K562 (cell line): ENCODE results near the gene TACC3. TPM values are rescaled to one million over a fixed set of nuclear protein-coding genes. Genes with fewer than 3 reads are reported as not detected.

Experiments
- ATAC-seq: fragments of 200-7000 bp; cut with Tn5 transposase; 3 replicates; pipeline ENCODE4 v1.9.1; 2020; ENCODE audit warnings: moderate library complexity
- BruUV-seq: library from RNA; stranded (reverse); fragments of 400-500 nt; replicated peaks from 2 replicates; lab custom pipeline; 2021; lab: Mats Ljungman, UMichigan
- CTCF ChIA-PET: fragments of 300-600 bp; formaldehyde crosslinking; extraction: SDS; loops from one replicate; lab custom pipeline; 2021; ENCODE audit warnings: low intra/inter-chr PET ratio; lab: Yijun Ruan, JAX
- POLR2A ChIA-PET: fragments of 300-600, 350-650 bp; sonication (Branson Sonifier 250); formaldehyde crosslinking; extraction: SDS; loops from one replicate; lab custom pipeline; 2021; ENCODE audit warnings: antibody characterized with exemption, inconsistent platforms; lab: Yijun Ruan, JAX
- DNase-seq, 4 experiments: peaks; one replicate each; pipeline versions ENCODE4 v3.0.0 to v3.0.0-alpha.2; 2011 to 2018; ENCODE audit warnings: low spot score in 3 of 4, mixed read lengths in 3 of 4; ENCODE audit errors: extremely low read depth in 1 of 4
- FAIRE-seq: peaks from 2 replicates; lab custom pipeline; 2011; peaks lifted over from hg19 to GRCh38; lab: Jason Lieb, UNC
- H2AFZ ChIP-seq: 2 replicates; pipeline ENCODE4 v1.6.0; 2011; ENCODE audit warnings: low read depth, low read length, control low read depth, inconsistent platforms
- H3K27ac ChIP-seq: fragments of 200-600 bp; 3 replicates; pipeline ENCODE4 v1.8.0; 2011; ENCODE audit warnings: low read depth, mild to moderate bottlenecking, control low read depth, inconsistent platforms, low read length, moderate library complexity, mixed read lengths; ENCODE audit errors: extremely low read depth
- H3K27me3 ChIP-seq, 2 experiments: fragments of 300-600 bp in 1 of 2; 2 replicates in 1 of 2; 3 replicates in 1 of 2; pipeline versions ENCODE4 v1.6.0 to v1.8.0; 2011; ENCODE audit warnings: inconsistent platforms in 2 of 2, low read length in 2 of 2, mild to moderate bottlenecking in 1 of 2, mixed read lengths in 1 of 2, moderate library complexity in 1 of 2; ENCODE audit not compliant: control insufficient read depth in 2 of 2, insufficient read depth in 2 of 2
- H3K36me3 ChIP-seq: fragments of 300-600 bp; 3 replicates; pipeline ENCODE4 v1.8.0; 2011; ENCODE audit warnings: mild to moderate bottlenecking, low read length, inconsistent platforms; ENCODE audit not compliant: control insufficient read depth, insufficient read depth
- H3K4me1 ChIP-seq, 2 experiments: fragments of 200-600 bp in 1 of 2; replicated peaks in 1 of 2; 2 replicates in 1 of 2; 3 replicates in 1 of 2; pipeline versions ENCODE4 v1.5.1 to v1.8.0; 2011; ENCODE audit warnings: inconsistent platforms in 2 of 2, low read length in 2 of 2, mild to moderate bottlenecking in 1 of 2, mixed read lengths in 1 of 2, moderate library complexity in 1 of 2; ENCODE audit not compliant: control insufficient read depth in 2 of 2, insufficient read depth in 2 of 2
- H3K4me2 ChIP-seq: 2 replicates; pipeline ENCODE4 v1.6.1; 2011; ENCODE audit warnings: low read length, control low read depth, inconsistent platforms, mixed read lengths; ENCODE audit not compliant: insufficient read depth
- H3K4me3 ChIP-seq: fragments of 200-600 bp; sonication (generic), shearing (Covaris generic); 2 replicates; pipeline ENCODE4 v1.5.1; 2016; ENCODE audit warnings: control low read depth, inconsistent platforms
- H3K79me2 ChIP-seq: fragments of 200-600 bp; 3 replicates; pipeline ENCODE4 v1.8.0; 2011; ENCODE audit warnings: low read length, inconsistent platforms; ENCODE audit not compliant: control insufficient read depth, insufficient read depth
- H3K9ac ChIP-seq, 2 experiments: 2 replicates each; pipeline versions ENCODE4 v1.6.0 to v1.6.1; 2011; ENCODE audit warnings: low read depth in 2 of 2, low read length in 2 of 2, control low read depth in 1 of 2, inconsistent platforms in 1 of 2, mild to moderate bottlenecking in 1 of 2, mixed read lengths in 1 of 2; ENCODE audit not compliant: insufficient read depth in 1 of 2
- H3K9me1 ChIP-seq: one replicate; pipeline ENCODE4 v1.6.0; 2011; ENCODE audit warnings: inconsistent platforms, mild to moderate bottlenecking, low read length, moderate library complexity; ENCODE audit not compliant: control insufficient read depth, insufficient read depth
- H3K9me3 ChIP-seq: replicated peaks from 2 replicates; pipeline ENCODE4 v1.5.1; 2011; ENCODE audit warnings: low read depth, low read length, inconsistent platforms; ENCODE audit not compliant: control insufficient read depth, insufficient read depth
- H4K20me1 ChIP-seq: replicated peaks from 2 replicates; pipeline ENCODE4 v1.6.1; 2011; ENCODE audit warnings: low read length, inconsistent platforms, mixed read lengths; ENCODE audit not compliant: control insufficient read depth, insufficient read depth
- ATF1 ChIP-seq, 2 experiments: fragments of 450-650 bp in 1 of 2; IDR thresholded peaks; 2 replicates each; pipeline ENCODE4 v1.6.1; 2016; ENCODE audit warnings: missing compliant biosample characterization in 1 of 2, missing genetic modification characterization in 1 of 2
- BCOR ChIP-seq: fragments of 450-650 bp; IDR thresholded peaks from 2 replicates; pipeline ENCODE4 v1.6.1; 2016
- KAT7 ChIP-seq: sonication (generic); formaldehyde crosslinking; IDR thresholded peaks from 2 replicates; pipeline ENCODE4 v1.8.0; 2022; ENCODE audit warnings: missing genetic modification reagents, mild to moderate bottlenecking, borderline replicate concordance
- POLR2AphosphoS5 ChIP-seq: IDR thresholded peaks from 2 replicates; pipeline ENCODE4 v1.6.1; 2011; ENCODE audit warnings: mild to moderate bottlenecking, low read depth, low read length, moderate library complexity; ENCODE audit not compliant: control insufficient read depth, insufficient read depth
- POLR2G ChIP-seq: fragments of 200-400 bp; formaldehyde crosslinking; IDR thresholded peaks from 2 replicates; pipeline ENCODE4 v1.6.1; 2017; ENCODE audit warnings: low read depth, mild to moderate bottlenecking, antibody characterized with exemption, low read length, moderate library complexity
- RBFOX2 ChIP-seq: fragments of 200-400 bp; formaldehyde crosslinking; IDR thresholded peaks from 2 replicates; pipeline ENCODE4 v1.6.1; 2017; ENCODE audit warnings: low read depth, mild to moderate bottlenecking, low read length, moderate library complexity
- SMC3 ChIP-seq: conservative IDR thresholded peaks from 2 replicates; pipeline ENCODE4 v1.6.1; 2011; ENCODE audit warnings: low read depth, low read length, improper control_type of control experiment; ENCODE audit not compliant: insufficient read depth
- SUPT5H ChIP-seq: fragments of 450-650 bp; IDR thresholded peaks from 2 replicates; pipeline ENCODE4 v1.6.1; 2016
- U2AF1 ChIP-seq: fragments of 200-400 bp; formaldehyde crosslinking; optimal IDR thresholded peaks from 2 replicates; pipeline ENCODE3; 2017; ENCODE audit warnings: mild to moderate bottlenecking, low read depth, low read length, moderate library complexity
- ZBTB17 ChIP-seq: fragments of 450-650 bp; formaldehyde crosslinking; IDR thresholded peaks from 2 replicates; pipeline ENCODE4 v1.4.0; 2020; ENCODE audit warnings: mild to moderate bottlenecking
- ZNF253 ChIP-seq: fragments of 250-450 bp; sonication (Bioruptor Pico); conservative IDR thresholded peaks from 2 replicates; pipeline ENCODE4 v1.6.1; 2021; ENCODE audit warnings: mild to moderate bottlenecking
- WGBS: fragments of 100-300 bp; shearing (Covaris generic); methylation state at CpG from one replicate; pipeline ENCODE4 v1.1.6; 2016; ENCODE audit warnings: low coverage, mixed read lengths; ENCODE audit not compliant: insufficient coverage; ENCODE audit errors: missing lambda C conversion rate; 5-methylcytosine and 5-hydroxymethylcytosine counted together
- in situ Hi-C: fragments of 300-500 bp; cut with MboI; formaldehyde crosslinking; loops from 4 replicates; pipeline ENCODE4 v1.15.0; 2018; ENCODE audit warnings: inconsistent platforms, mixed read lengths
- intact Hi-C: fragments of 100-400 bp; cut with micrococcal nuclease; formaldehyde crosslinking; loops from 2 replicates; pipeline ENCODE4 v1.14.2; 2022
- polyA plus RNA-seq, 8 experiments: library from polyadenylated mRNA; depleted of rRNA in 4 of 8; stranded (reverse) in 5 of 8; unstranded in 3 of 8; fragments of >200 nt; fragmentation: Nextera tagmentation in 2 of 8; fragmentation: Illumina TruSeq in 1 of 8; extraction: Ambion mirVana in 2 of 8; extraction: Trizol in 1 of 8; gene quantifications; 2 replicates each; pipeline versions ENCODE4 v1.2.1 to v1.2.3, GENCODE V29; 2011 to 2014; ENCODE audit warnings: inconsistent platforms in 1 of 8, missing spikeins in 1 of 8
- total RNA-seq, 7 experiments: library from RNA; depleted of rRNA in 6 of 7; stranded (reverse); fragments of >200 nt in 6 of 7; fragmentation: Illumina TruSeq in 2 of 7; extraction: Trizol in 2 of 7; gene quantifications; 2 replicates each; pipeline versions ENCODE4 v1.2.1 to v1.2.3, GENCODE V29; 2011 to 2021; ENCODE audit warnings: low replicate concordance in 1 of 7
- TF ChIP-seq, protein P1 (sequence below): sonication (generic); formaldehyde crosslinking; IDR thresholded peaks from 2 replicates; pipeline ENCODE4 v1.4.0; 2020; ENCODE audit warnings: mild to moderate bottlenecking, missing genetic modification reagents
- TF ChIP-seq, protein P2 (sequence below): sonication (generic); formaldehyde crosslinking; IDR thresholded peaks from 2 replicates; pipeline ENCODE4 v1.8.1; 2022; ENCODE audit warnings: missing genetic modification reagents
- TF ChIP-seq, protein P3 (sequence below): fragments of 200-800 bp; sonication (Bioruptor generic); IDR thresholded peaks from 2 replicates; pipeline ENCODE4 v1.6.1; 2017; ENCODE audit warnings: missing genetic modification characterization, missing compliant biosample characterization
- TF ChIP-seq, protein P4 (sequence below): fragments of 450-650 bp; formaldehyde crosslinking; IDR thresholded peaks from 2 replicates; pipeline ENCODE4 v1.4.0; 2020; ENCODE audit warnings: mild to moderate bottlenecking, mixed read lengths
- TF ChIP-seq, protein P5 (sequence below): fragments of 250-450 bp; sonication (Bioruptor Pico); IDR thresholded peaks from 2 replicates; pipeline ENCODE4 v1.8.0; 2022; ENCODE audit warnings: moderate library complexity, mild to moderate bottlenecking, inconsistent platforms

The TACC3 gene
- total and polyA plus RNA-seq, 9 of the 15 experiments (the other 6 are each of a cell fraction or from before 2014, with no cell fraction given) = 1.9 to 122 (median 55.6) TPM

DNA sequence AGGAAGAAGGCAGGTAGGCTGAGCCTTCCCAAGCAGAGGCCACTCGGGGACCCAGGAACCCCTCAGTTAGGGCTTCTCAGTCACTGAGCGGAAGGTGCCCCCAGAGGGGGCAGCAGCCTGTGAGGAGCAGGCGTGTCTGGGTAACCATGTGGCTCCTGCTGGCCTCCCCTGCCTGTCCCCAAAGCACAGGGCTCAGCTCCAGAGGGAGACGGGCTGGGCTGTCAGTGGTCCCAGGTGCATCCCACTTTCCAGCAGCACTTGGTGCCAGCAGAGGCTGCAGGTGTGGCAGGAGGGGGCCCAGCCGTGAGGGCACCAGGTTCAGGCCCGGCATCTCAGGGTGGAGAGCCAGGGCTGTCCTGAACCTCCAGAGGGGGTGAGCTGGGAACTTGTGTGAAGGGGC, 22.7 kb downstream of the TACC3 start:
- Histone ChIP-seq H4K20me1 (no peaks in the 10 kb centered on the region), H3K4me1 (peaks cover 0 to 57% of the 10 kb centered on the region in 2 experiments; a peak in 2 of 5 replicates), H3K4me3 (no peak overlapping the region), H3K9me3 (no peaks in the 10 kb centered on the region), H2AFZ (no peak overlapping the region), H3K79me2 (no peaks in the 10 kb centered on the region), H3K27ac (no peak overlapping the region), H3K36me3 (peaks cover 60% of the 10 kb centered on the region; the same call in 2 of the 3 replicates), H3K9ac (peak overlapping the region in 1 of 2 experiments; percentile 58; a peak in 1 of 4 replicates), H3K27me3 (no peaks in the 10 kb centered on the region), H3K9me1 (no peaks in the 10 kb centered on the region), H3K4me2 (no peak overlapping the region)
- WGBS = 88% methylated on average over 5 of the region's 6 CpGs
- ATAC-seq = no peak
- BruUV-seq = no TSS peak
- in situ Hi-C loops = loop anchor here (5.0 kb wide), 2 partner anchors 68 to 148 kb away; no protein-coding TSS in a partner anchor
- CTCF ChIA-PET = no interaction called here
- intact Hi-C loops = no loop called here
- FAIRE-seq = no peak
- DNase-seq = no peak
- POLR2A ChIA-PET = interaction anchor here (0.6 to 1.4 kb wide), 3 partner anchors 11 to 969 kb away, joined by 3 to 4 read pairs (median 3); no protein-coding TSS in a partner anchor
- no peak for TF ChIP-seq U2AF1
- TF ChIP-seq ZNF253 (CRISPR knock-in tag) = no peak
- no peak for TF ChIP-seq ATF1 (CRISPR knock-in tag; IDR thresholded peaks at IDR 0.05)
- no peak for TF ChIP-seq ATF1 (tag; IDR thresholded peaks at IDR 0.05)
- no peak for TF ChIP-seq BCOR
- peak; percentile 74 for TF ChIP-seq POLR2G
- peak; percentile 43; the same call in 1 of the 2 replicates for TF ChIP-seq RBFOX2
- TF ChIP-seq, protein P1, sequence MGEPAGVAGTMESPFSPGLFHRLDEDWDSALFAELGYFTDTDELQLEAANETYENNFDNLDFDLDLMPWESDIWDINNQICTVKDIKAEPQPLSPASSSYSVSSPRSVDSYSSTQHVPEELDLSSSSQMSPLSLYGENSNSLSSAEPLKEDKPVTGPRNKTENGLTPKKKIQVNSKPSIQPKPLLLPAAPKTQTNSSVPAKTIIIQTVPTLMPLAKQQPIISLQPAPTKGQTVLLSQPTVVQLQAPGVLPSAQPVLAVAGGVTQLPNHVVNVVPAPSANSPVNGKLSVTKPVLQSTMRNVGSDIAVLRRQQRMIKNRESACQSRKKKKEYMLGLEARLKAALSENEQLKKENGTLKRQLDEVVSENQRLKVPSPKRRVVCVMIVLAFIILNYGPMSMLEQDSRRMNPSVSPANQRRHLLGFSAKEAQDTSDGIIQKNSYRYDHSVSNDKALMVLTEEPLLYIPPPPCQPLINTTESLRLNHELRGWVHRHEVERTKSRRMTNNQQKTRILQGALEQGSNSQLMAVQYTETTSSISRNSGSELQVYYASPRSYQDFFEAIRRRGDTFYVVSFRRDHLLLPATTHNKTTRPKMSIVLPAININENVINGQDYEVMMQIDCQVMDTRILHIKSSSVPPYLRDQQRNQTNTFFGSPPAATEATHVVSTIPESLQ (CRISPR knock-in tag) = no peak
- TF ChIP-seq, protein P2, sequence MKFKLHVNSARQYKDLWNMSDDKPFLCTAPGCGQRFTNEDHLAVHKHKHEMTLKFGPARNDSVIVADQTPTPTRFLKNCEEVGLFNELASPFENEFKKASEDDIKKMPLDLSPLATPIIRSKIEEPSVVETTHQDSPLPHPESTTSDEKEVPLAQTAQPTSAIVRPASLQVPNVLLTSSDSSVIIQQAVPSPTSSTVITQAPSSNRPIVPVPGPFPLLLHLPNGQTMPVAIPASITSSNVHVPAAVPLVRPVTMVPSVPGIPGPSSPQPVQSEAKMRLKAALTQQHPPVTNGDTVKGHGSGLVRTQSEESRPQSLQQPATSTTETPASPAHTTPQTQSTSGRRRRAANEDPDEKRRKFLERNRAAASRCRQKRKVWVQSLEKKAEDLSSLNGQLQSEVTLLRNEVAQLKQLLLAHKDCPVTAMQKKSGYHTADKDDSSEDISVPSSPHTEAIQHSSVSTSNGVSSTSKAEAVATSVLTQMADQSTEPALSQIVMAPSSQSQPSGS (CRISPR knock-in tag) = no peak
- peak; percentile 23; the same call in 1 of the 2 replicates for TF ChIP-seq POLR2AphosphoS5
- TF ChIP-seq, protein P3, sequence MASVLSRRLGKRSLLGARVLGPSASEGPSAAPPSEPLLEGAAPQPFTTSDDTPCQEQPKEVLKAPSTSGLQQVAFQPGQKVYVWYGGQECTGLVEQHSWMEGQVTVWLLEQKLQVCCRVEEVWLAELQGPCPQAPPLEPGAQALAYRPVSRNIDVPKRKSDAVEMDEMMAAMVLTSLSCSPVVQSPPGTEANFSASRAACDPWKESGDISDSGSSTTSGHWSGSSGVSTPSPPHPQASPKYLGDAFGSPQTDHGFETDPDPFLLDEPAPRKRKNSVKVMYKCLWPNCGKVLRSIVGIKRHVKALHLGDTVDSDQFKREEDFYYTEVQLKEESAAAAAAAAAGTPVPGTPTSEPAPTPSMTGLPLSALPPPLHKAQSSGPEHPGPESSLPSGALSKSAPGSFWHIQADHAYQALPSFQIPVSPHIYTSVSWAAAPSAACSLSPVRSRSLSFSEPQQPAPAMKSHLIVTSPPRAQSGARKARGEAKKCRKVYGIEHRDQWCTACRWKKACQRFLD (CRISPR knock-in tag) = no peak
- TF ChIP-seq SUPT5H = 0 out of 2 replicates have a peak, but pooled peaks have one; percentile 1
- TF ChIP-seq, protein P4, sequence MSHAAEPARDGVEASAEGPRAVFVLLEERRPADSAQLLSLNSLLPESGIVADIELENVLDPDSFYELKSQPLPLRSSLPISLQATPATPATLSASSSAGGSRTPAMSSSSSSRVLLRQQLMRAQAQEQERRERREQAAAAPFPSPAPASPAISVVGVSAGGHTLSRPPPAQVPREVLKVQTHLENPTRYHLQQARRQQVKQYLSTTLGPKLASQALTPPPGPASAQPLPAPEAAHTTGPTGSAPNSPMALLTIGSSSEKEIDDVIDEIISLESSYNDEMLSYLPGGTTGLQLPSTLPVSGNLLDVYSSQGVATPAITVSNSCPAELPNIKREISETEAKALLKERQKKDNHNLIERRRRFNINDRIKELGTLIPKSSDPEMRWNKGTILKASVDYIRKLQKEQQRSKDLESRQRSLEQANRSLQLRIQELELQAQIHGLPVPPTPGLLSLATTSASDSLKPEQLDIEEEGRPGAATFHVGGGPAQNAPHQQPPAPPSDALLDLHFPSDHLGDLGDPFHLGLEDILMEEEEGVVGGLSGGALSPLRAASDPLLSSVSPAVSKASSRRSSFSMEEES (CRISPR knock-in tag) = no peak
- no peak for TF ChIP-seq ZBTB17 (CRISPR knock-in tag)
- TF ChIP-seq, protein P5, sequence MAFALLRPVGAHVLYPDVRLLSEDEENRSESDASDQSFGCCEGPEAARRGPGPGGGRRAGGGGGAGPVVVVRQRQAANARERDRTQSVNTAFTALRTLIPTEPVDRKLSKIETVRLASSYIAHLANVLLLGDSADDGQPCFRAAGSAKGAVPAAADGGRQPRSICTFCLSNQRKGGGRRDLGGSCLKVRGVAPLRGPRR (CRISPR knock-in tag) = no peak
- no peak for TF ChIP-seq KAT7 (CRISPR knock-in tag)
- no peak for TF ChIP-seq SMC3
